Measurements from ENCODE around the gene ENPP1.

Gene ENPP1

GRCh38 chr6:131917763-131918649 lies 110.2 kb downstream of the ENPP1 start:
- DNase-seq = no peak

- no peak for DNase-seq
These were observed 111.0 kb downstream of the ENPP1 start for GRCh38 chr6:131918650-131919355.

- DNase-seq = no peak
These were observed 112.8 kb downstream of the ENPP1 start for GRCh38 chr6:131920656-131921055.

GRCh38 chr6:131923356-131923755 lies 115.5 kb downstream of the ENPP1 start:
- no peak for DNase-seq

- no peak for DNase-seq
These were observed 117.2 kb downstream of the ENPP1 start for GRCh38 chr6:131924881-131925474.

- DNase-seq = no peak
These were observed 121.4 kb downstream of the ENPP1 start for GRCh38 chr6:131929264-131929663.

- DNase-seq = no peak
These were observed 122.2 kb downstream of the ENPP1 start for GRCh38 chr6:131929976-131930375.

GRCh38 chr6:131931063-131931750 lies 123.4 kb downstream of the ENPP1 start:
- DNase-seq = no peak

GRCh38 chr6:131936156-131936555 lies 128.3 kb downstream of the ENPP1 start:
- DNase-seq = no peak

GRCh38 chr6:131937226-131937625 lies 129.4 kb downstream of the ENPP1 start:
- no peak for DNase-seq

GRCh38 chr6:131937703-131938631 lies 130.1 kb downstream of the ENPP1 start:
- DNase-seq = no peak

Data from CD4-positive, alpha-beta T cell treated with Interleukin-6 for 4 hours (primary cell).